ENCODE data around the gene MMP24.

Gene MMP24

DNA sequence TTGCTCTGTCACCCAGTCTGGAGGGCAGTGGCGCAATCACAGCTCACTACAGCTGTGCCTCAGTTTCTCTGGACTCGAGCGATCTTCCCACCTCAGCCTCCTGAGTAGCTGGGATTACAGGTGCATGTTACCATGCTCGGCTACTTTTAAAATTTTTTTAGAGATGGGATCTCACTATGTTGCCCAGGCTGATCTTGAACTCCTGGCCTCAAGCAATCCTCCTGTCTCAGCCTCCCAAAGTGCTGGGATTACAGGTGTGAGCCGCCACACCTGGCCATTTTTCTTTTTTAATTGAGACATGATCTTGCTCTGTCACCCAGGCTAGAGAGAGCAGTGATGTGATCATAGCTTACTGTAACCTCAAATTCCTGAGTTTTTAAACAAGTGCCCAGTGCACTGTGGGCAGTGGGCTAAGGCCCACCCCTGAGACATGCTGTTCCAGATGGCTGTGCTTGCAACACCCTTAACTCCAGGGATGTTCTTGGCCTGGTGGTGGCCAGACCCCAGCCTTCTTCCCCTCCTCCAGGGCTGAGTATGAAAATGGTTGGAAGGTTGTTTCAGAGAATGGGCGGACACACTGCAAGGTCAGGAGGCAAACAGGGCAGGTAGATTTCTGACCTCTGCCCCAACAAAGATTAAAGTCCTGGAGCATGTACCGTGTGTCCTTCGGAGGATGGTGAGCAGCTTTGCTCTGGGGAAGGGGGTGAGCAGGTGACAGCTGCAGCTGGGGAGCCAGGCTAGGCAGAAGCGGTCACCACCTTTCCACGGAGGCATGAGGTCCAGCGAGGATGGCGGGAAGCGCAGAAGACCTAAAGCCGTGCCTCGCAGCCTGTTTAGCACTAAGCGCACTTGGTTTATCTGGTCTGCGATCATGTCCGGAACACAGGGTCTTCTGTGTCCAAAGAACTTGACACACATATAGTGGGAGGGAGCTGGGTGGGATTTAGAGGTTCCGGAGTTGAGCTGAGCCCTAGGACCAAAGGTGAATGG, 67.1 kb downstream of the MMP24 start:
- DNase-seq (ENCODE audit: low spot score) = no peak

DNA sequence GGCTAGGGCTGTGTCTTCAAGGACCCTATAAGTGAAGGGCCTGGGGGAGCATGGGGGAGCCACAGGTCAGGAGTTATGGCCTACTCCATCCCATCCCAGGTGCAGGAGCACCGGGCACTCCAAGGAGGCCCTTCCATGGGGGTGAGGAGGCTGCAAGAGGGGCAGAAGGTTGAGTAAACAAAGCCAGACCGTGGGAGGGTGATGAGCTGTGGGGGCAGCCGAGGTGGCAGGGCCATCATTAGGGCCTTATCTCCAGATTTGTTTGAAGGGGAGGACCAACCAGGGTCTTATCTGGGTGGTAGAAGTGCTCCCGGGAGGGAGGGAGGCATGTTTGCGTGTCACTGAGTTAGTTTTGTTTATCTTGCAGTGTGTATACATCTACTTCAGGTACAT, 67.8 kb downstream of the MMP24 start:
- no peak for DNase-seq (ENCODE audit: low spot score)

GRCh38 chr20:35295058-35295457, 68.6 kb downstream of the MMP24 start:
- DNase-seq (ENCODE audit: low spot score) = no peak

- DNase-seq (ENCODE audit: low spot score) = no peak
Observed at GRCh38 chr20:35295674-35296073, 69.2 kb downstream of the MMP24 start.

- no peak for DNase-seq (ENCODE audit: low spot score)
Observed at GRCh38 chr20:35296101-35296554, 69.6 kb downstream of the MMP24 start.

DNA sequence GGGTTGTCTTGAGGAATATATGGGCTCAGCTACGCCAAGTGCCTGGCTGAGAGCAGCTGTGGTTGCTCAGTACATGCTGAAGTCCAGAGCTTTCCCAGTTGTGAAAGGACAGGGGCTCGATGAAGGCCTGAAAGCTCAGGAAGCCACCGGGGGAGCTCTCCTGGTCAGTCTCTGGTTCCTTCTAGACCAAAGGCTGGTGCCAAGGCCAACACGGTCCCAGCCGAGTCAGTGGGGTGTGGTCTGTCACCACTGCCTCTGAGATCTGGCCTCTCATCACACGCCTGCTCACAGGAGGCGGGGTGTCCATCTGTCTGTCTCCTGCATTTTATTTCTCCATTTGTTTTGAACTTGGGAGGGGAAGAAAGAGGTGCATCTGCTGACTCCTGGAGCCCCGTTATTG, 70.7 kb downstream of the MMP24 start:
- DNase-seq (ENCODE audit: low spot score) = peak; percentile 51

DNA sequence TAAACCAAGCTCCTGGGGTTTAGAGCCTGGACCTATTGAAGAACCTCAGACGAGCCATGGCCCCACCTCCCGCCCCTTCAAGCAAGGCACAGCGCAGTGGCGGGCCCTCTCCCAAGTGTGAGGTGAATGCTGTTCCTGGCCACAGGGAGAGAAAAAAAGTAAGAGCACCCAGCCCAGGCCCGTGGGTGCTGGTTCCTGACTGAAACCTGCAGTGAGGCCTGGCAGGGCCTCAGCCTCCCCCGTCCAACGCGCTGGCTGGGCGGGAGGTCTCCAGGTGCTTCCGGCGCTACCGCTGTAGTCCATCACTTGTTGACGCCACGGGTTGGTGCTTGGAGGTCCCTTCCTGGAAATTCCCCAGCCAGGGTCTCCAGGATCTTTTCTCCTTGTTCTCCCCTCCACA, 71.2 kb downstream of the MMP24 start:
- DNase-seq (ENCODE audit: low spot score) = no peak

- no peak for DNase-seq (ENCODE audit: low spot score)
Observed at GRCh38 chr20:35298264-35298663, 71.8 kb downstream of the MMP24 start.

DNA sequence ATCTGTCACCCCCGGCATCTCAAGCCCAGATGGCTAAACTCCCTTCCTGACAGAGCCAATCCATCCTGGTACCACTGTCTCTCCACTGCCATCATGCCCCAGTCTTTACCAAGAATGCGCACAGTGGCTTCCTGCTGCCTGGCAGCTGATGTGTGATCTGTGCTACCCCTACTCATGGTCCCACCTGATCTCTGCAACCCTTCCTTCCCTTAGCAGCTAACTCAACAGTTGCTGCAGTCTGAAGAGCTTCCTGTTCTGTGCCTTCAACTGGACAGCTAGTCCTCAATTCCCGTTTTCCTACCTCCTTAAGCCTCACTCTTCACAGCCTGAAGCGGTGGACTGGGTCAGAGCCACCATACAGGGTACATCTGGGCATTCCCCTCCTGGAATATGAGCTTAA, 73.3 kb downstream of the MMP24 start:
- no peak for DNase-seq (ENCODE audit: low spot score)

DNA sequence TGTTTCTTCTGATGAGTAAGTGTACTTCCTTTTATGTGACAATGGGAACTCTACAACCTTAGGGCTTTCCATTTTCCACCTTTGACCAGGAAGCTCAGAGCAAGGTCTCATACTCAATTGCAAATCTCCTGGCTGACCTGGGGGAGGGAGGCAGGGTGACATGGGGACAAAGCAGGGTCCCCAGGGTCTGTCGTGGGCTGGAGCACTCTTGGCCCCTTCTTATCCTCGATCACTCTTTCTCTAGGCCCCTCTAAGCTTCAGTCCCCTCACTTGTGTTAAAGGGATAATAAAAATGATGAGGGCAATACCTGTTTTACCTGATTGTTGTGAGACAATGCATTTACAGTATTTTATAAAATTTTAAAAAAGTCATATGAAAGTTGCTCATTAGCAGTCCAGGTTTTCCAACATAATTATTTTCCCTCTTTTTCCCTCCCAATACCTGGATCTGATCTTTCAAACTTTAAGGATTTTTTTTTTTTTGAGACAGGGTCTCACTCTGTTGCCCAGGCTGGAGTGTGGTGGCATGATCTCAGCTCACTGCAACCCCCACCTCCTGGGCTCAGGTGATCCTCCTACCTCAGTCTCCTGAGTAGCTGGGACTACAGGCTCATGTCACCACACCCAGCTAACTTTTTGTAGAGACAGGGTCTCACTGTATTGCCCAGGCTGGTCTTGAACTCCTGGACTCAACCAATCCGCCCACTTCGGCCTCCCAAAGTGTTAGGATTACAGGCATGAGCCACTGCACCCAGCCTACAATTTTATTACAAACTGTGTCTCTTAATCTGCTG, 74.2 kb downstream of the MMP24 start:
- DNase-seq (ENCODE audit: low spot score) = no peak

DNA sequence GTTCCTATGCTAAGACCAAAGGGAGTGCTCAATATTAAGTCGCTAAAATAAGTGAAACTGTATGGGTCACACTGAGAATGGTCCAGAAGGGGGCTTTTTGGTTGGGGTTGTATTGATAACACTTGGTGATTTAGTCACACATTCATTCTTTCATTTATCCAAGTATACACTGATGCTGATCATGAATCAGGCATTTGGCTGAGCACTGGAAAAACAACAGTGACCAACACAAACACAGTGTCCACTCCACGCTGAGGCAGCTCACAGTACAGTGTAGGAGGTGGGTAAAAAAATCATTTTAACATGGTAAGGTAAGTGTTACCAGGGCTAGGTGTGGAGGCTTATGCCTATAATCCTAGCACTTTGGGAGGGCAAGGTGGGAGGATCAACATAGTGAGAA, 74.9 kb downstream of the MMP24 start:
- no peak for DNase-seq (ENCODE audit: low spot score)

DNA sequence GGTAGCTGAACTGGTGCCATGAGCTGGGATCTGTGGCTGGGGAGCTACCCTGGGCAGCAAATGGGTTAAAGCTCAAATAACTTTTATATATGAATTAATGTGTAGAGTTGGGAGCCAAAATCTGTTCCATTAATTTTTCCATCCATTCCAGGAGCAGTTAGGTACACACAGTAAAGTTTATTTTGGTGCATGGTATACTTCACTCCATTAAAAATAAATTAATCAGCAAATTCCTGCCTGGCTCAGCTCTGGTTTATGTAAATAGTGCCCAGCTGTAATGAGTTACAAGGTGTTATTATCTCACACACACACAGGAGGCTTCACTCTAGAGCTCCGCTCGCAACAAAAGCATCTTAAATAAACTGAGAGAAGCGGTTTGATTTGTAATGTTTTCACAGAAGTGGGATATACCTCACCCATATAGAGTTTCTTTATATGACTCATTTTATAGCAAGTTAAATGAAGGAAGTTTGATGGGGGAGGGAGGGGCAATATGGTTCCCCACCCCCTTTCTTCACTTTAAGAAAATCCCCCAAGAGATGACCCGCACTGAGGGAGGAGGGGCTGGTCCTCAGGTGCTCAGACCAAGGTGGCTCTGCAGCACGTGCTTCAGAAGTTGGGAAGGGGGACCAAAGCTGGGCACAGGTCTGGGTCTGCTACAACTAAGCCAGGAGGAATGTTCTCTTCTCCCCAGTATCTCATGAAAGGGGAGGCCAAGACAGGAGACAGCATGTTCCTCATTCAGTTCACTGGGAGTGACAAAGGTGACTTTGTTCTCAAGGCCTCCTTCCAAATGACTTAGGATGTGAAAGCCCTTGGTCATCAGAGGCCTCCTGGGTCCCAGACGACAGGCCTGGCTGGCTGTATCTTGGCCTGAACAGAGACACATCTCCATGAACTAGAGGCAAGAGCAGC, 76.2 kb downstream of the MMP24 start:
- no peak for DNase-seq (ENCODE audit: low spot score)

- no peak for DNase-seq (ENCODE audit: low spot score)
Observed at GRCh38 chr20:35303382-35303734, 76.9 kb downstream of the MMP24 start.

- peak; percentile 71 for DNase-seq (ENCODE audit: low spot score)
Observed at GRCh38 chr20:35303735-35304491, 77.4 kb downstream of the MMP24 start.

DNA sequence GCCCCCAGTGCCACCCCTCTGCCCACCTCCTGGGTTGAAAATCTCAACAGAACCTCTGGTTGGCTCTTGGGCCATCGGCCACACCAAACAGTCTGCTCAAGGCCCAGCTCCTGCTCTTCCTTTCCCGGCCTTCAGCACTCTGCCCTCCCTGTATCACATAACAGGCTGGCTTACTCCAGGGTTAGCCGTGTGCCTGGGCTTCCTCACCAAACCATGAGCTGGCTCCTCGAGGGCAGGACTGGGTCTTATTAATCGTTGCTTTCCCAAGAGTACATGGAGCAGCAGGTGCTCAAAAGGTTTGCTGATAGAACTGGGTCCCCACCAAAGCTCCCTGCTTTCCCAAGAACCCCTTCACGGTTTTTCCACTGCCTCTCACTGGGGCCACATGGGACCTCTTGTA, 78.5 kb downstream of the MMP24 start:
- DNase-seq (ENCODE audit: low spot score) = no peak

DNA sequence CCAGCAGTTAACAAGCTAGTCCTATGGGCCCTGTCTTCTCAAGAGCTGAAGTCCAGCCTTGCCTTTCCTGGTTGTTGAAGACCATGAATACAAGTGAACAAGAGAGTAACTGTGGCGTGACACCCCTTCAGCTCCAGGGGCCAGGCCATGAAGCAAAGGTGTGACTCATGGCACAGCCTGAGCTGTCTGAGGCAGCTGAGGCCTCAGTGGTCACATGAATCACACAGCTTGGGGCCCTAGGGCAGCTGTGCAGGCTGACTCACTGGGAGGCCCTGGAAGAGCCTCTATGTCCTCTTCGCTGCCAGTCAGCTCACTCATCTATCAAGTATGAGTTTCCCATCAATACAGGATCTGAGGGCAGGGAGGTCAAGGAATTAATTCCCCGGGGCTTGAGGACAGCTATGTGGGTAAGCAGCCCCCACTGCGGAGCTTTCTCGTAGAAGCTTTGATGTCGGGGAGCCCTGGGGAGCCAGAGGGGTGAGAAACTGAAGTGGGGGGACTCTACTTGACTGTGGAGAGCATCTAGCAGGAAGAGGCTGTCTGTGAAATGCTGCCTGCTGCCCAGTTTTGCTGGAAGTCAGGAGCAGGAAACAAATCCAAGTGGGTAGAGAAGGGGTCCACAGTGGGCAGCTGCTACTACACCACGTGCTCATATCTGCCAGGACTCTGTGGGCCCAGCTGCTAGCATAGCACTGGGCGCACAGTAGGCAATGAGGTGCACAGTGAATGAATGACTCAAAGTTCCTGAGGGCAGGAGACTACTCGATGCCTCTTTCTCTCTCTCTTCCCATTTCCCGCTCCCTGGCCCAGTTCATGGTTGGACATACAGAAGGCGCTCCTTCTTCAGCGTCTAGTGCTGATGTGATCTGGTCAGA, 79.4 kb downstream of the MMP24 start:
- DNase-seq (ENCODE audit: low spot score) = peak; percentile 94

- DNase-seq (ENCODE audit: low spot score) = peak; percentile 49
Observed at GRCh38 chr20:35306931-35307517, 80.5 kb downstream of the MMP24 start.

- peak; percentile 45 for DNase-seq (ENCODE audit: low spot score)
Observed at GRCh38 chr20:35307666-35308653, 81.5 kb downstream of the MMP24 start.

- DNase-seq (ENCODE audit: low spot score) = no peak
Observed at GRCh38 chr20:35311409-35311808, 84.9 kb downstream of the MMP24 start.
